Measurements from ENCODE around the gene YWHAB. TPM values are rescaled to one million over a fixed set of nuclear protein-coding genes. Genes with fewer than 3 reads are reported as not detected.

The YWHAB gene
- total and polyA plus RNA-seq, 8 donors = 164 to 228 (median 192) TPM

- peaks cover 0 to 96% of the 10 kb centered on the region in 2 donors for H3K36me3 ChIP-seq
- intact Hi-C loops (cut with DNase I) = no loop called here
Observed at GRCh38 chr20:44948107-44948506, 62.6 kb downstream of the YWHAB start.

GRCh38 chr20:44948513-44948912 lies 63.0 kb downstream of the YWHAB start:
- intact Hi-C loops (cut with DNase I) = no loop called here
- no peak overlapping the region for H3K4me3 ChIP-seq
- peaks cover 0 to 96% of the 10 kb centered on the region in 2 donors for H3K36me3 ChIP-seq
- H3K27me3 ChIP-seq = no peaks in the 10 kb centered on the region
- DNase-seq = no peak
- peaks cover 0 to 9% of the 10 kb centered on the region in 2 donors for H3K4me1 ChIP-seq
- no peak for ATAC-seq
- H3K27ac ChIP-seq = no peak overlapping the region
- TF ChIP-seq CTCF (IDR thresholded peaks at IDR 0.05) = no peak
- no peaks in the 10 kb centered on the region for H3K9me3 ChIP-seq

More at GRCh38 chr20:44948107-44948506, 62.6 kb downstream of the YWHAB start:
- no peak overlapping the region for H3K4me3 ChIP-seq
- H3K27ac ChIP-seq = no peak overlapping the region
- no peak for TF ChIP-seq CTCF (IDR thresholded peaks at IDR 0.05)
- no peaks in the 10 kb centered on the region for H3K9me3 ChIP-seq
- ATAC-seq (no peak), DNase-seq (no peak)
- H3K4me1 ChIP-seq = peaks cover 0 to 9% of the 10 kb centered on the region in 2 donors
- no peaks in the 10 kb centered on the region for H3K27me3 ChIP-seq

GRCh38 chr20:44950368-44950767 lies 64.9 kb downstream of the YWHAB start:
- DNase-seq (no peak), ATAC-seq (no peak)
- Histone ChIP-seq H3K4me1 (peaks cover 0 to 9% of the 10 kb centered on the region in 2 donors), H3K36me3 (peaks cover 0 to 97% of the 10 kb centered on the region in 2 donors), H3K27ac (no peak overlapping the region), H3K4me3 (no peak overlapping the region), H3K9me3 (no peaks in the 10 kb centered on the region), H3K27me3 (no peaks in the 10 kb centered on the region)
- no peak for TF ChIP-seq CTCF (IDR thresholded peaks at IDR 0.05)
- intact Hi-C loops (cut with DNase I) = no loop called here

GRCh38 chr20:44952731-44953130 lies 67.2 kb downstream of the YWHAB start:
- peaks cover 0 to 90% of the 10 kb centered on the region in 2 donors for H3K36me3 ChIP-seq
- TF ChIP-seq CTCF (IDR thresholded peaks at IDR 0.05) = no peak
- peaks cover 0 to under 1% of the 10 kb centered on the region in 2 donors for H3K4me1 ChIP-seq
- no peak overlapping the region for H3K4me3 ChIP-seq
- H3K27ac ChIP-seq = no peak overlapping the region
- intact Hi-C loops (cut with DNase I) = no loop called here
- no peaks in the 10 kb centered on the region for H3K27me3 ChIP-seq
- ATAC-seq (no peak), DNase-seq (no peak)
- no peaks in the 10 kb centered on the region for H3K9me3 ChIP-seq

- H3K4me1 ChIP-seq = peaks cover 7 to 12% of the 10 kb centered on the region in 2 donors
- TF ChIP-seq CTCF (IDR thresholded peaks at IDR 0.05) = no peak
- H3K27ac ChIP-seq = no peak overlapping the region
- no peak overlapping the region for H3K4me3 ChIP-seq
- ATAC-seq (no peak), DNase-seq (peak in 1 of 4 donors; percentile 31)
- no peaks in the 10 kb centered on the region for H3K9me3 ChIP-seq
- intact Hi-C loops (cut with DNase I) = no loop called here
- H3K36me3 ChIP-seq = peaks cover 0 to 76% of the 10 kb centered on the region in 2 donors
- no peaks in the 10 kb centered on the region for H3K27me3 ChIP-seq
Observed at GRCh38 chr20:44954211-44954610, 68.7 kb downstream of the YWHAB start.

All from left lung (tissue), 10 donors.